ENCODE data around the gene MISFA.
A peak's percentile ranks its signal among the peaks of the same experiment; 100 is the strongest.
"Not testable (repeated sequence)": the region's sequence is repeated elsewhere in the genome, so short reads cannot be mapped to it uniquely, and the experiment has no call there.

The MISFA gene

GRCh38 chr11:18618342-18619025, 18.9 kb downstream of the MISFA start:
- DNase-seq = no peak

GRCh38 chr11:18623707-18624106, 24.1 kb downstream of the MISFA start:
- DNase-seq = no peak

- no peak for DNase-seq
Observed at GRCh38 chr11:18624161-18624560, 24.6 kb downstream of the MISFA start.

GRCh38 chr11:18632841-18633240, 33.3 kb downstream of the MISFA start:
- no peak for DNase-seq

GRCh38 chr11:18633256-18634139, 33.9 kb downstream of the MISFA start:
- DNase-seq = no peak

GRCh38 chr11:18634140-18635032, 34.8 kb downstream of the MISFA start, which contains the start of gene SPTY2D1:
TSS of gene SPTY2D1 (minus strand) at chr11:18634342. CDS start at chr11:18634257, 85 bp downstream.
- peak; percentile 99 for DNase-seq

GRCh38 chr11:18641677-18642076, 42.1 kb downstream of the MISFA start:
- DNase-seq = no peak

- DNase-seq = not testable (repeated sequence)
Observed at GRCh38 chr11:18643034-18643433, 43.4 kb downstream of the MISFA start.

GRCh38 chr11:18650353-18650752, 50.8 kb downstream of the MISFA start:
- no peak for DNase-seq

- no peak for DNase-seq
Observed at GRCh38 chr11:18650859-18651557, 51.4 kb downstream of the MISFA start.
